ENCODE results near the gene SLC6A11. TPM values are rescaled to one million over a fixed set of nuclear protein-coding genes. Genes with fewer than 3 reads are reported as not detected.

Gene SLC6A11
- polyA plus RNA-seq, 2 of the 4 experiments (the other 2 are of a cell fraction), result 0.03 TPM

DNA sequence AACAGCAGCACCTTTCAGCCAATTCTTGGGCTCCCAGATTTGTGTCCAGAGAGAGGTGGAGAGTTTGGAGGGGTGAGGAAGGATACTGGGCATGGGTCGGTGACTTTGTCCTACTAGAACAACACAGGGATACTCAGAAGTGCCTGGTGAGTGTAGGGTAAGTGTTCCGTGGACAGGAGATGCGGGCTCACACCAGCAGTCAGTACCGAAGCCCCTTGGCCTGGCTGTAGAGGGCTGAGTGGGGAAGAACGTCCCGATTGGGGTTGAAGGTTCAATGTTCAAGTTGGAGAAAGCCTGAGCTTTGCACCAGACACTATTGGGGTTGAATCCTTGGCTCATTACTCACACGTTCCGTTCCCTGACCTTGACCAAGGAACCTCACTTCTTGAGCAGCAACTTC, 40.8 kb upstream of the SLC6A11 start:
- TF ChIP-seq, protein P1, sequence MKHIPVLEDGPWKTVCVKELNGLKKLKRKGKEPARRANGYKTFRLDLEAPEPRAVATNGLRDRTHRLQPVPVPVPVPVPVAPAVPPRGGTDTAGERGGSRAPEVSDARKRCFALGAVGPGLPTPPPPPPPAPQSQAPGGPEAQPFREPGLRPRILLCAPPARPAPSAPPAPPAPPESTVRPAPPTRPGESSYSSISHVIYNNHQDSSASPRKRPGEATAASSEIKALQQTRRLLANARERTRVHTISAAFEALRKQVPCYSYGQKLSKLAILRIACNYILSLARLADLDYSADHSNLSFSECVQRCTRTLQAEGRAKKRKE (CRISPR knock-in tag; IDR thresholded peaks at IDR 0.05; ENCODE audit: low read depth), result no peak
- no peak for TF ChIP-seq SREBF2 (IDR thresholded peaks at IDR 0.05)
- TF ChIP-seq, protein P2, sequence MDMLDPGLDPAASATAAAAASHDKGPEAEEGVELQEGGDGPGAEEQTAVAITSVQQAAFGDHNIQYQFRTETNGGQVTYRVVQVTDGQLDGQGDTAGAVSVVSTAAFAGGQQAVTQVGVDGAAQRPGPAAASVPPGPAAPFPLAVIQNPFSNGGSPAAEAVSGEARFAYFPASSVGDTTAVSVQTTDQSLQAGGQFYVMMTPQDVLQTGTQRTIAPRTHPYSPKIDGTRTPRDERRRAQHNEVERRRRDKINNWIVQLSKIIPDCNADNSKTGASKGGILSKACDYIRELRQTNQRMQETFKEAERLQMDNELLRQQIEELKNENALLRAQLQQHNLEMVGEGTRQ (IDR thresholded peaks at IDR 0.05), result no peak
- TF ChIP-seq TP53 (CRISPR knock-in tag; IDR thresholded peaks at IDR 0.05), result no peak
- TF ChIP-seq HDAC2 (IDR thresholded peaks at IDR 0.05), result no peak
- CTCF ChIA-PET, result no interaction called here
- Histone ChIP-seq H3K4me3 (no peak overlapping the region), H3K9me3 (no peaks in the 10 kb centered on the region; the same call in 2 of the 3 replicates), H3K4me2 (no peak overlapping the region), H3K4me1 (no peaks in the 10 kb centered on the region), H3K27ac (no peak overlapping the region)
- FAIRE-seq, result no peak
- DNase-seq (ENCODE audit: low read depth in 1 of 2, low spot score in 1 of 2), result no peak
- POLR2A ChIA-PET, result no interaction called here
- no peak for ATAC-seq
- WGBS (ENCODE audit: missing lambda C conversion rate), result 25% methylated on average over 8 of the region's 8 CpGs

DNA sequence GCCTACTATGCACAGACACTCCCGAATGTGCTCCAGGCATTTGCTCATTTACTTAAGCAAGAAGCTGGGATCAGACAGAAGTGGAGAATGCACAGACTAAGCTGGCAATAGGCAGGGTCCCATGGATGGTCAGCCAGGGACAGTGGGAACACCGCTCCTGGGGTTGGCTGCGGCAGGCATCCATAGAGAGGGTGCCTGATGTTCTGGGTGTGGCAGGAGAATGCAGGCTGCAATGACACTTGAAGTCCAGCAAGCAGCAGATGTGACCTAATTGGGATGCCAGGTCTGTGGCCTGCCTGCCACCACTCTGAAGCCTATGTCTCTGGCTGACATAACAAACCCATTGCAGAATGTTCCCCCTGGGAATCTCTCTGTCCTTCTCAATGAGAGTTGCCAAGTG, 40.2 kb upstream of the SLC6A11 start:
- 48% methylated on average over 3 of the region's 3 CpGs for WGBS (ENCODE audit: missing lambda C conversion rate)
- H3K4me1 ChIP-seq, result no peaks in the 10 kb centered on the region
- H3K4me2 ChIP-seq, result no peak overlapping the region
- FAIRE-seq (no peak), DNase-seq (ENCODE audit: low read depth in 1 of 2, low spot score in 1 of 2) (no peak), ATAC-seq (no peak)
- H3K4me3 ChIP-seq, result no peak overlapping the region
- no peak overlapping the region for H3K27ac ChIP-seq
- POLR2A ChIA-PET, result no interaction called here
- no peak for TF ChIP-seq EHF (CRISPR knock-in tag; IDR thresholded peaks at IDR 0.05)
- no peak for TF ChIP-seq KDM1A (IDR thresholded peaks at IDR 0.05; ENCODE audit: low read depth)
- no peak for TF ChIP-seq FOSL2 (IDR thresholded peaks at IDR 0.05)
- no peak for TF ChIP-seq FOSL2 (CRISPR knock-in tag; IDR thresholded peaks at IDR 0.05)
- TF ChIP-seq MAZ (IDR thresholded peaks at IDR 0.05; ENCODE audit: borderline replicate concordance, low read depth, low read length), result no peak
- no peaks in the 10 kb centered on the region; the same call in 2 of the 3 replicates for H3K9me3 ChIP-seq
- CTCF ChIA-PET, result interaction anchor here (1.4 kb wide), 2 partner anchors 36 to 109 kb away, joined by 4 read pairs; no protein-coding TSS in a partner anchor

DNA sequence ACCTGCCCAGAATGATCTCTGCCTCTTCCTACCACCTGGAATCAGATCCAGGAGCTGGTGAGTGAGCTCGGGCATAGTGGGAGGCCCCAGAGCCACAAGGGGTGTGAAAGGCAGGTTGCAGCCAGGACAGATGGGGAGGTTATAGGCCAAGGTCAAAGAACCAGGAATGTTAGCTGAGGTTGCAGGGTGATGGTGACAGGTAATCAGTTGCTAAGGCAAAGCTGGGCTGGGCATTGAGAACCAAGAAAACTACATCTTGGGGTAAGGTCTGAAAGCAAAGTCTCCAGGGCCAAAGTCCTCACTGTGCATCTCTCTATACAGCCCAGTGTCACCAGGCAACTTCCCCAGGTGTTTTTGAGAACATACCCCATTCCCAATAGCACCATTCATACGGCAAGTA, 38.4 kb upstream of the SLC6A11 start:
- POLR2A ChIA-PET, result no interaction called here
- Histone ChIP-seq H3K4me3 (no peak overlapping the region), H3K9me3 (no peaks in the 10 kb centered on the region; the same call in 2 of the 3 replicates), H3K4me2 (no peak overlapping the region), H3K27ac (no peak overlapping the region), H3K4me1 (no peaks in the 10 kb centered on the region)
- ATAC-seq (no peak), DNase-seq (ENCODE audit: low read depth in 1 of 2, low spot score in 1 of 2) (no peak), FAIRE-seq (no peak)
- WGBS (ENCODE audit: missing lambda C conversion rate), result 6% methylated on average over 2 of the region's 2 CpGs
- CTCF ChIA-PET, result interaction anchor here (1.6 to 1.8 kb wide), 2 partner anchors 19 to 22 kb away, joined by 4 to 8 read pairs; no protein-coding TSS in a partner anchor
- no peak for TF ChIP-seq PHF8 (IDR thresholded peaks at IDR 0.05; ENCODE audit: borderline replicate concordance, low read depth)
- no peak for TF ChIP-seq POLR2A (IDR thresholded peaks at IDR 0.05; ENCODE audit: low read length)
- no peak for TF ChIP-seq BHLHE40 (IDR thresholded peaks at IDR 0.05; ENCODE audit: low read depth, low read length)
- TF ChIP-seq ZSCAN20 (CRISPR knock-in tag; IDR thresholded peaks at IDR 0.05), result no peak
- TF ChIP-seq RCOR1 (IDR thresholded peaks at IDR 0.05; ENCODE audit: low read depth, low read length), result no peak
- TF ChIP-seq POLR2AphosphoS2 (conservative IDR thresholded peaks at IDR 0.05; ENCODE audit: low read length), result no peak
- no peak for TF ChIP-seq CHD4 (IDR thresholded peaks at IDR 0.05; ENCODE audit: borderline replicate concordance)
- TF ChIP-seq HDAC2 (IDR thresholded peaks at IDR 0.05), result no peak
- TF ChIP-seq, protein P3, sequence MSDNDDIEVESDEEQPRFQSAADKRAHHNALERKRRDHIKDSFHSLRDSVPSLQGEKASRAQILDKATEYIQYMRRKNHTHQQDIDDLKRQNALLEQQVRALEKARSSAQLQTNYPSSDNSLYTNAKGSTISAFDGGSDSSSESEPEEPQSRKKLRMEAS (IDR thresholded peaks at IDR 0.05), result no peak
- no peak for TF ChIP-seq TP53 (CRISPR knock-in tag; IDR thresholded peaks at IDR 0.05)
- TF ChIP-seq, protein P4, sequence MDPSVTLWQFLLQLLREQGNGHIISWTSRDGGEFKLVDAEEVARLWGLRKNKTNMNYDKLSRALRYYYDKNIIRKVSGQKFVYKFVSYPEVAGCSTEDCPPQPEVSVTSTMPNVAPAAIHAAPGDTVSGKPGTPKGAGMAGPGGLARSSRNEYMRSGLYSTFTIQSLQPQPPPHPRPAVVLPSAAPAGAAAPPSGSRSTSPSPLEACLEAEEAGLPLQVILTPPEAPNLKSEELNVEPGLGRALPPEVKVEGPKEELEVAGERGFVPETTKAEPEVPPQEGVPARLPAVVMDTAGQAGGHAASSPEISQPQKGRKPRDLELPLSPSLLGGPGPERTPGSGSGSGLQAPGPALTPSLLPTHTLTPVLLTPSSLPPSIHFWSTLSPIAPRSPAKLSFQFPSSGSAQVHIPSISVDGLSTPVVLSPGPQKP (IDR thresholded peaks at IDR 0.05; ENCODE audit: low read depth, low read length), result no peak
- TF ChIP-seq CBX2 (IDR thresholded peaks at IDR 0.05; ENCODE audit: borderline replicate concordance, low read depth), result no peak
- no peak for TF ChIP-seq FOSB (CRISPR knock-in tag; IDR thresholded peaks at IDR 0.05)
- TF ChIP-seq, protein P2 (IDR thresholded peaks at IDR 0.05), result no peak
- TF ChIP-seq RAD21 (conservative IDR thresholded peaks at IDR 0.05 in 1 of 2, IDR thresholded peaks at IDR 0.05 in 1 of 2), result no peak
- TF ChIP-seq EP300 (IDR thresholded peaks at IDR 0.05), result no peak
- TF ChIP-seq, protein P5, sequence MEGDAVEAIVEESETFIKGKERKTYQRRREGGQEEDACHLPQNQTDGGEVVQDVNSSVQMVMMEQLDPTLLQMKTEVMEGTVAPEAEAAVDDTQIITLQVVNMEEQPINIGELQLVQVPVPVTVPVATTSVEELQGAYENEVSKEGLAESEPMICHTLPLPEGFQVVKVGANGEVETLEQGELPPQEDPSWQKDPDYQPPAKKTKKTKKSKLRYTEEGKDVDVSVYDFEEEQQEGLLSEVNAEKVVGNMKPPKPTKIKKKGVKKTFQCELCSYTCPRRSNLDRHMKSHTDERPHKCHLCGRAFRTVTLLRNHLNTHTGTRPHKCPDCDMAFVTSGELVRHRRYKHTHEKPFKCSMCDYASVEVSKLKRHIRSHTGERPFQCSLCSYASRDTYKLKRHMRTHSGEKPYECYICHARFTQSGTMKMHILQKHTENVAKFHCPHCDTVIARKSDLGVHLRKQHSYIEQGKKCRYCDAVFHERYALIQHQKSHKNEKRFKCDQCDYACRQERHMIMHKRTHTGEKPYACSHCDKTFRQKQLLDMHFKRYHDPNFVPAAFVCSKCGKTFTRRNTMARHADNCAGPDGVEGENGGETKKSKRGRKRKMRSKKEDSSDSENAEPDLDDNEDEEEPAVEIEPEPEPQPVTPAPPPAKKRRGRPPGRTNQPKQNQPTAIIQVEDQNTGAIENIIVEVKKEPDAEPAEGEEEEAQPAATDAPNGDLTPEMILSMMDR (IDR thresholded peaks at IDR 0.05), result no peak
